HG03432 (cell line): Measurements from ENCODE around the gene TBXAS1.

Experiments used
- ATAC-seq: cut with Tn5 transposase; IDR thresholded peaks from one replicate; pipeline ENCODE4 v1.9.1; 2021; ENCODE audit warnings: mild to moderate bottlenecking, moderate library complexity; ENCODE audit not compliant: unreplicated experiment

Gene TBXAS1

DNA sequence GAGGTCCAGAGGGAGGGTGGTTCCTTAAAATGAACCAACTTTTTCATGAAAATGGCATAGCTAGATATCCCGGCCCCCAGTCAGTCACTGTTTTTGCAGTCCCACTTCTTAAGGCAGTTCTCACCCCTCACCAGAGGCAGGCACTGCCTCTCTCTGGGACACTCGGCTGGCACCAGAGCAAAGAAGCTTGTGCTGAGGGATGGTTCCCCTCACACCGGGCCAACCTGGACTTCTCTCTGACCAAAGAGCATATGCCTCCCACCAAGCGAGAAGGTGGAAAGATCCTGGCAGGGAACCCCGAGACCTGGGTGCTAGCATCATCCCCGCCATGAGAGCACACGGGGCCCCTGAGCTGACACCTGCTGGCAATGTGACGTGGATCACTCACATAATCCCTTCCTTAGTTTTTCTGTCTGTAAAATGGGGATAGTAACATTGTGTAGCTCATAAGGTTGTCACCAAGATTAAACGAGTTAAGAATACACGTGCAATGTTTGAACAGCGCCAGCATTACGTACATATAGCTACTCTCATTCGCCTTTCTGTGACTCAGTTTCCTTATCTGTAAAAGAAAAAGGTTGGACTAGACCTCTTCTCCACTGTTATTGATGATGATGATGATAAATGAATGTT, 145.2 kb downstream of the TBXAS1 start:
- no peak for ATAC-seq

DNA sequence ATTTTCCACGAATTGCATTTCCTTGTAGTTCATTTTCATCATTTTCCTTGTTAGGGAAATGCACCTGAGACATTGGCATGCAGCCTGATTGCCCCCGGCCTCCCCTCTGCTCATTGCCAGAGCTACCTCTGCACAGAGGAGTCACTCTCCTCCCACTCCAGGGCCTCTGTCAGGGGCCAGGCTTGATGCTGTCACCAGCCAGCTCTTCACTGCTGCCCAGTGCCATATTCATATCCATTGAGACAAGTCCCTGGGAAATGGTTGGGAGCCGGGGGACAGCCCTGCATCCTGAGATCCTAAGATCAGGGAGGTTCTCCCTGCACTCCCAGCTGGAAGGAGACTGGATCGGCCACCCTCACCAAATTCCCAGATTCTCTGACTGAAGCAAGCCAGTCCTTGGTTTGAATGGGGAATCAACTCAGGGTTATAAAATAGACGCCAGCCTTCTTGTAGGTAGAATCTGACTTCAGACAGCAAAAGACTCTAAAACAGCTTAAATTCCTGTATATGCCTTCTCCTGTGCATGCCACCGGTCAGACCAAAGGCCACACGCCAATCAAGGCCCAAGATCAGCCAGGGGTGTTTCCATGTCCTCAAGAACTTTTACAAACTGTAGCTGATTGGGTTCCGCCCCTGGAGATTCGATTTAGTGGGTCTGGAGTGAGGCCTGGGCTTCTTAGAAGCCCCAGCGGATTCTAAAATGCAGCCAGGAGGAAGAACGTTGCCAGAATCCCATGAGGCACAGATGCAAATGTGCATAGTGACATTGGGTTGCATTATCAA, 147.2 kb downstream of the TBXAS1 start:
- no peak for ATAC-seq

DNA sequence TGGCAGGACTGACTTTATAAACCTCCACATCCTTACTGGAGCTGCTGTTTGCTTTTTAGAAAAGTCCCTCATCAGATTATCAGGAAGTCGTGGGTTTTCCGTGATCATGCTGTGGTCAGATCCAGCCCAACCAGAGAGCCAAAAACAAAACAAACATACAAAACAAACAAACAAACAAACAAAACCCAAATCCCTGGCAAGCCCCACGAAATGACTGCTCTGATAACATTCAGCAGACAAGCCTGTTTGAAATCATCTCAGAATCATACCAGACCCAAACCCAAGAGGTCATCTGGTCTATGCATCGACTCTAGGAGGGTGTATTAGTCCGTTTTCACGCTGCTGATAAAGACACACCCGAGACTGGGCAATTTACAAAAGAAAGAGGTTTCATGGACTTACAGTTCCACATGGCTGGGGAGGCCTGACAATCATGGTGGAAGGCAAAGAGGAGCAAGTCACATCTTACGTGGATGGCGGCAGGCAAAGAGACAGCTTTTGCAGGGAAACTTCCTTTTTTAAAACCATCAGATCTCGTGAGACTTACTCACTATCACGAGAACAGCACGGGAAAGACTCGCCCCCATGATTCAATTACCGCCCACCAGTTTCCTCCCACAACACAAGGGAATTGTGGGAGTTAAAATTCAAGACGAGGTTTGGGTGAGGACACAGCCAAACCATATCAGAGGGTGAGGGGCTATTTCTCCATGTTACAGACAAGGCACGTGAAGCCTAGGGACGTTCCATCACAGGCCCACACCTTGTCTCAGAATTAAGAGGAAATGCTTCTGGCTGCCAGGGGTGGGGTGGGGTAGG, 148.0 kb downstream of the TBXAS1 start:
- no peak for ATAC-seq

DNA sequence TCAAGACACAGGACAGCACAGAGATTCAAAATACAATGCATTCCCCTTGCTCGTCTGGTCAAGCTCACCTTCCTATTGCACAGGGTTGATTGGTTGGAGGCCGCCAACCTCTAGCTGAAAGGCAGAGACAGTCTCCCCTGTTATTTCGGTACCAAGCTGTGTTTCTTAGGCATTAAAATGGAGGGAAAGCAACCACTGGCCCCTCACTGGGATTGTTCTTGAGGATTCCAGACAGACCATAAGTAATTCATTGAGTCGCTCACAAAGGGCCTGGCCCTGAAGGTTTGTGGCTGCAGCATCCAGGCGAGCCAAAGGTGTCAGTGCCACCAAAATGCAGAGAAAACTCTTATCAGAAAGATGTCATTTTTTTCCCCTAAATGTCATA, 152.4 kb downstream of the TBXAS1 start:
- no peak for ATAC-seq

DNA sequence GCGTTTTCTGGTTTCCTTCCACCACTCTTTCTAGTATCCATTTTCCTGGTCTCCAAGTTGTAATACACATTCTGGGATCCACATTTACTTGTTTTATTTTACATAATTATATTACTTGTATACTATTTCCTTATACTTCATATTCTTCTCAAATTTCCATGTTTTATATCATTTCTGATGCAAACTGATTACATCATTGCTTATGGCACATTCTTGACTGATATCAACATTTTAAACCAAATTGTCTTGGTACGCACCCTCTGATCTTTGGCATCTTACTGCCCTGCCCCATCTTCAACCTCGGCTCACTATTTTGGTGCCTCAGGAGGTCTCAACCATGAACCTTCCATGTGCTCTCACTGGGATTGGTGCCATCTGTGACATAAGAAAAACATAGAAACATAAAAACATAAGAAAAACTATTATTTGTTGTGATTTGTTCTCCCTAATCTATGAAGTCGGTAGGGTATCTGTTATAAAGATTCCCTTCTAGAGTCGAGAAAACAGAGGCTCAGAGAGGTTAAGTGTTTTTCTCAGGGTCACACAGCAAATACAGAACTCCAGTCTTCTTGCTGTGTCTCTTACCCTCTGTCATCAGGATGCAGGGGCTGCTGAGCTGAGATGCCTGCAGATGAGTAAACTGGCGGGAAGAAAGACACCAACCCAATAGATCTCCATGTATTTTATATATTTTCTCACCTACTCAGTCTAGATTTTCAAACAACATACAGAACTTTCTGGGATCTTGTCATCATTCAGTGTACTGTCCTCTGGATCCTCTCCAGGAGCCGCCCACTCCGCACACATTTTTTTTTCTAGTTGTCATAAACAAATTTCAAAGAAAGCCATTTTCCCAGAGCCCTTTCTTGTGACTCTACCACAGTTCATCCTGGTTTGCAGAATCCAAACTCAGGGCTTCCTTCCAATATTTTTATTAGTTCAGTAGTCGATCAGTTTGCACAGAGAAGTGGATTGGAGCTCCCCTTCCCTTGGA, 154.2 kb downstream of the TBXAS1 start:
- ATAC-seq, result no peak

DNA sequence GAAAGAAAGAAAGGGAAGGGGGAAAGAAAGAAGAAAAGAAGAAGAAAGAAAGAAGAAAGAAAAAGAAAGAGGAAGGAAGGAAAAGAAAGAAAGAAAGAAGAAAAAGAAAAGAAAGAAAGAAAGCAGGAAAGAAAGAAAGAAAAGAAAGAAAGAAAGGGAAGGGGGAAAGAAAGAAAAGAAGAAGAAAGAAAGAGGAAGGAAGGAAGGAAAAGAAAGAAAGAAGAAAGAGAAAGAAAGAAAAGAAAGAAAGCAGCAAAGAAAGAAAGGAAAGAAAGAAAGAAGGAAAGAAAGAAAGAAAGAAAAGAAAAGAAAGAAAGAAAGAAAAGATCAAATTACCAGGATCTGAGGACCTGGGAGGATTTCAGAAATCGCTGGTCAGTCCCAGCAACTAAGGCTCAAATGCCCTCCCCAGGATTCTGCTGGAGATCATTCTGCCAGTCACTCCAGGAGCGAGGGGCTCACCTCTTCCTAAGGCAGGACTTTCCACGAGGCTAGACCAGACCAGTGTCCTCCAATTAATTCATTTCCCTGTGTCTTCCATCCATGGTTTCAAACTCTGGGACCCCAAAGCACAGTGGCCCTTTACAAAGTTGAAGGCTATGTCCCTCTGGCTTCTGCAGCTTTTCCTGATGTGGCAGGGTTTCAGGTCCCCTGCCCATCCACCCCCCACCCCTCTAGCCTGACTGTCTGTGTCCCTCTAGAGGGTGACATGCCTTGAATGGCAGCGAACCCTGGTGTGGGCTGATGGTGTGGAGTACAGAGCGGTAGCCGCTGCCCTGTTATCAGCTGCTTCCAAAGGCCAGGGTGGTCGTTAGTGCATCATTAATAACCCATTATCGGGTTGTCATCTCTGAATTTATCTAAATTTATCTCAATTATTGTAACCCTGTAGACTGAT, 155.8 kb downstream of the TBXAS1 start:
- no peak for ATAC-seq

DNA sequence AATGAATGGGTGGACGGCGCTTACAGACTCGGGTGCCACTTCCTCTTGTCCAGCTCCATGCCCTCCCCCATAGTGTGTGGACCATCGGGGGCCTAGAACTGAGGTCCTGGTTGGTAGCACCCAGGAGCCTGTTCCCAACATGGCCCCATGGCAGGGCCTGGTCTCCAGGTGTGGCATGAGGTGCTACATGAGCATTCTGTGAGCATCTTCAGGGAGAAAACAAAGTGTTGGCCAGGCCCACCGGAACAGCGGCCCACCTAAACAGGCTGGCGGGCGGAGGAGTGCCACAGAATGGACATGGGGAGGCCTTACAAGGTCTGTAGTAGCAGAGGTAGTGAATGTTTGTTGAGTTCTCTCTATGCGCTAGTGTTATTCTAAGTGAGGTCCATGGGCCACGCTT, 156.7 kb downstream of the TBXAS1 start:
- no peak for ATAC-seq

DNA sequence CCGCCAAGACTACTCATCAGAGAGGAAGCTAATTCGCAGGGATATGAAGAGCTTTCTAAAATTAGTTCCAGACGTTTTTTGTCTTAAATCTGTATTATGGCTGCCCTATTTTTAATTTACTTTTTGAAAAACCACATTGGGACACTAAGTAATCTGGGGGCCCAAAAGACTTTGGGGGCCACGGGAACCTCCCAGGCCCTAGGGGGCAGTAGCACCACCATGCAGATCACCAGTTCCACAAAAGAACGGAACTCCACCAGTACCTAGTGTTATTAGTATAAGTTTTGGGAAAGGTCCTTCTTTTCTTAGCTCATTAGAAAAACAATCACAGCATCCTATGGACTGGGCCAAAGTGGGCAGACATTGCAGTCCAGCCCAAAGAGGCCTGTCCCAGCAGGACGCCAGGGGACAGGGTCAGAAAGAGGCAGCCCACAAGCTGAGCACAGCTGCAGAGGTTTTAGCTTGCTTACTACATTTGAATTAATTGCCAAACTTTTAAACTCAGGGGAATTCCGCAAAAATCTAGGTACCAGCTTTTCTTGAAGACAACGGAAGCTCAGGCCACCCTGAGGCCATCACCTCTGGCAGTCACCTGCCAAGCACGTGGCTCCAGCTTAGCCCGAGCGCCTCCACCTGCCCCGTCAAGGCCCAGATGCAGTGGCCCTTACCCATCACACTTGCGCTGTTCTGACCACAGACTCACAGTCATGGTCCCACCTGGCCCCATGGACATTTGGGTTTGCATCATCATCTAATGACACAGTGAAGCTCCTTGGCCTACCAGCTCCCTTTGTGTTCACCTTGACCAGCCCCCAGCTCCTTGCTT, 158.8 kb downstream of the TBXAS1 start:
- ATAC-seq, result no peak

DNA sequence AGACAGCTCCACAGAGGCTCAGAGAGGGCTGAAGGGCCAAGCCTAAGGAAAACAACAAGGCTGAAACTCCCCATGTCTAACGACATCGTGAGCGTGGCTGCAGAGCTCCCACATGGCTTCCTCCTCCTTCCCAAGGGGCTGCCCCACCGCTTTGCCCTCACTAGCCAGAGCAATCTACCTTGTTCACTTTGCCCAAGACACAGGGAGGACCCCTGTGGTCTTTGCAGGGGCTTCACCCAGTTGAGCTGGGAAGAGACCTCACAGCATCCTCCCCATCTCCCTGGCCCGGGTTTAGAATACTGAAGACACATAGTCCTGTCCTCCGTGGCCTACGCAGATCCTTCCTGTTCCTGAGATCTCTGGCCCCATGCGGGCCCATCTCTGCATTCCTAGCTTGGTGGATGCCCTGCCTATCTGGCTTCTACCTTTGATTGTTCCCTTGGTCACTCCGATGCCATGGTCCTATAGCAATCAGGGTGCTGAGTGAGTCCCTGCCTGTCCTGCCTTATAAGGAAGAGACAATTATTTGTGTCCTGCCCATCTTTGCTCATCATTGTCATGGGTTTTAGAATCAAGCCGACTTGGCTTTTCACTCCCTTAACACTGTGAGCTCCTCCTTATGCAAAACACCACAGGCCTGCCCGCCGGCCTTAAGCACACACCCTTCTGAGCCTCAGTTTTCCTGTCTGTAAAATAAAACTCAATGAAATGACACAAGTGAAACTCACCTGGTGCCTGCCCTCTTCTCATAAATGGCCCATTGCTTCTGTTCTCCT, 160.5 kb downstream of the TBXAS1 start:
- ATAC-seq, result no peak

DNA sequence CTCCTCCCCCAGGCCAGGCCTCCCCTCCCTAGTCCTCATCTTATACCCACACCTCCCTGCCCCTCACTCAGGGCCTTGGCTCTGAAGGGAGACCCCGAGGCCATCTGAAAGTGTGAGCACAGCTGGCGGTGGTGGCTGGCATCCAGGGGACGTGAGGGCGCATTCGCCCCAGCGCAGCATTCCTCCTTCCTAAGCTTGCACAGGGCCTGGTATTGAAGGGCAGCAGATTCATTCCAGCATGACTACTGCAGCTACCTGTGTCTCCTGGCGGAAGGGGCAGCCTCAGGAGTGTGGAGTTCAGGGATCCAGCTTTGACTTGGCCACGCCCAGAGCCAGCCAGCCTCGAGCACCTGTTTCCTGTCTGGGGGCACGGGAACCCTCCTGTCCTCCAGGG, 161.1 kb downstream of the TBXAS1 start:
- no peak for ATAC-seq

DNA sequence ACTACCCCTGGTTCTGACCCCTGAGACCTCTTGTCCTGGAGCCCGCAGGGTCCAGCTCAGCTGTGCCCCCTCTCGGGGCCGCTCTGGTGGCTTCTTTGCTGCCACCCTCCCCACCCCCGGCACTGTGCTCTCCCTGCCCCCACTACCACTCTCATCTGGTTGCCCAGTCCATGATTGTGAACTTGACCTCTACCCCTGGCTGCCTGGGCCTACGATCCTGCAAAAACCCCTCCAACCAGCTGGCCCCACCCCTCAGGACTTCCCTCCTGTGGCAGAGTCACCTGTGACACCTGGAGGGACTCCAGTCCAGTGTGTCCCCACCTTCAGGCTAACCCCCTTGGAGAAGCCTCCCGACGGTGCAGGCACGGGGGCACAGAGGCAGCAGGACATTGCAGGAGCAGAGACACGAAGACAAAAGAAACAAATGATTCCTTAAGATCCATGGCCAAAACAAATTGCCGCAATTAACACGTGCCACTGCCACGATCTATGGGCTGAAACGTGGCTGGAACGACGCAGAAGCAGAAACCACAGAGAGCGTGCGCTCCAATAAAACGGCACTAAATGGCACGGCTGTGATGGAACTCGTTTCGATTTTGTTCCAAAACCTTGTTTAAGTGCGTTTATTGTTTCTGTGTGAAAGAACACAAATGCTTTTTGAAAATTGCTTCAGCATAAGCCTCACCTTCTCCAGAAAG, 161.7 kb downstream of the TBXAS1 start:
- no peak for ATAC-seq

DNA sequence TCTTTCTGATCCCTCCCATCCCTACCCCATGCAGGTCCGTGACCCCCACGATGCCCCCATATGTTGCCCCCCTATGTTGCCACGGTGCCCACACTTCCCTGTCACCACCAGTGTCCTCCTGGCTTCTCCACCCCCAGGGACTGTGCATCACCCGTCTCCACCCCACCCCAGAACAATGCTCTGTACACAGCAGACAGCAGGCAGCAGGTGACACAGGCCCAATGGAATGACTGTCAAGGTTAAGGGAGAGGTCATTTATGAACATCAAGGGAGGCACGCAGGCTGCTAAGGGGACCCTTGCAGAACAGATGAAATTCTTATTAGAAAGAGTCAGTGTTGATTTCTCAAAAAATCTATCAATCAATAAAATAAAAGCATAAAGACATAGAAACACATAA, 162.2 kb downstream of the TBXAS1 start:
- ATAC-seq, result no peak

DNA sequence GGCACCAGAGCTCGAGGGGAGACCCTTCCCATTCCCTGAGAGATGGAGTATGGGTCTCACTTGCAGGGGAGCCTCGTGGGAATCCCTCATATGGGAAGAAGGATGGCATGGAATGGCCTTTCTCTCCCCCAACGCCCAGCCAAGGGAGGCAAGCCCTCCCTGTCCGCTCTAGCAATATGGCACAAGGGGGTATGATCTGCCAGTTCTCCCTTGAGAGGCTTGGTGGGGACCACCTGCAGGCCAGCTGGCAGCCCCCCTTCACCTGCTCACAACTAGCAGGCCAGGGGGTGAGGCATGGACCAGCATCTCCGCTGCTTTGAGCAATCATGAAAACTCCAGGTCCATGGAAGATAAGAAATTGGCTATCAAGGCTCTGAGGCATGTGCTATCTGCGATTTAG, 162.8 kb downstream of the TBXAS1 start:
- ATAC-seq, result no peak

DNA sequence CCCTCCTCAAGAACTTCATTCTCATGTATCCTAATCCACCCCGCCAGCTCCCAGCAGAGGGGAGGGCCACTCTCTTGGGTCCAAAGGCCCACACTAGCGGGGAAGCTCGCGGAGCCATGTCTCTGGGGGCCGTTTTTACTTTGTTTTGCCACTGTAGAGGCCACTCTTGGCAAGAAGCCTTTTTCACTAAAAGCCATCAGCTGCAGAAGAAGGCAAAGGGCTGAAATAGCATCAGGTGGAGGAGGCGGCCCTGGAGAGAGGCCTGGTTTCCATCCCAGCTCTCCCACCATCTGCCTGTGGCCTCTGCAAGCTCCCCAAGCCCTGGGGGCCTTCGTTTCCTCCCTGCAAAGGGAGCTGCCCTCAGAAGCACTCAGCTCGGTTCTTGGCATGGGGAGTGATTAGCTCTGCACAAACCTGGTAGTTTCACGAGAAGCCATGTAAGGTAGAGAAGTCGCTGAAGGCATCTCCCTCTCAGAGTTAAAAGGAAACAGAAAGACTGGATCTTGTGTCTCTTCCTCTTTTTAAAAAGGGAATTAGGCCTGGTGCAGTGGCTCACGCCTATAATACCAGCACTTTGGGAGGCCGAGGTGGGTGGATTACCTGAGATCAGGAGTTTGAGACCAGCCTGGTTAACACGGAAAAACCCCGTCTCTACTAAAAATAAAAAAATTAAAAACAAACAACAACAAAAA, 163.4 kb downstream of the TBXAS1 start:
- no peak for ATAC-seq

DNA sequence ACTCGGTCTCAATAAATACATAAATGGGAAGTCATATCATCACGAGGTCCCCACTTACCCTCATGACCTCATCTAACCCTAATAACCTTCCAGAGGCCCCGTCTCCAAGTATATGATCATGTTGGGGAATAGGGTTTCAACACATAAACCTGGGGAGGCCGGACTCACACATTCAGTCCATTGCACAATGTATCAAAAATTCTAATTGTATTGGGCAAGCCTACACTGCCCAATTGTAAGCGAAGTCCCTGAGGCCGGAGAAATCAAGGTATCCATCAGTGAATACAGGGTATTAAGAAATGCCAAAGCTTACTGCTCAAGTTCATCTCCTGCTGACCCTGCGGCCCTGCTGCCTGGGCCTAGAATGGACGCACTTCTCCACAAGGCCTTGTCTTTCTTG, 164.1 kb downstream of the TBXAS1 start:
- ATAC-seq, result no peak

DNA sequence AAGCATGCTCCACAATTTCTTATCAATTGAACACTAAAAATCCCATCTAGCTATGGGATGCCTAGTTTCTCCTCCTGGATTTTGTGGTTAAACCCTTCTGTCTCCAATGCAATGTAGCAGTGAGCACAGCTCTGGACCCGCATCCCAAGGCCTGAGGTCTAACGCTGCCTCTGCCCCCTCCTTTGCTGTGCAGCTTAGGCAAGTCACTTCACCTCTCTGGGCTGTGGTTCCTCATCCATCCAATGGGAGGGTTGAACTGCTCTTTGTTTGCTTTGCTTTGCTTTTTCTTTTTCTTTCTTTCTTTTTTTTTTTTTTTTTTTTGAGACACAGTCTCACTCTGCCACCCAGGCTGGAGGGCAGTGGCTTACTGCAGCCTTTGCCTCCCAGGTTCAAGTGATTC, 164.5 kb downstream of the TBXAS1 start:
- no peak for ATAC-seq

DNA sequence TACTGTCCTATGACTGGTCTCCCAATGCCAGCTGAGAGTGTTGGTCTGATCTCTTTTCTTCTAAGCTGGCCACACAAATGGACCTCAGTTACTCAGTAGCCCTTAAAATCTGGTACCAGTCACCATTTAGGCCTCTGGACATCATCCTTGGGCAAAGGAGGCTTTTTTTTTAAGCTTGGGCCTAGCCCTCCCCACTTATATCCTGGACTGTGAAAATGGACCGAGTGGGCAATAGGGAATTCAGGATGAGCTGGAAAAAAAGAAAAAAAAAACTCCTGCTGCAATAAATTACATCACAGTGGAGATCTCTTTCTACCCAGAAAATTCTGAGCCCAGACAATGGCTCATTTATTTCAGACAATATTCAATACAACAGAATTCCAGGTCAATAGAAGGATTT, 165.3 kb downstream of the TBXAS1 start:
- no peak for ATAC-seq
